Lower leg skin (tissue), 3 donors: ENCODE data around the gene C18orf63.

Source experiments
- POLR2A ChIP-seq, 2 donors: fragments of 450-650 bp; IDR thresholded peaks; one replicate each; pipeline ENCODE4 v1.6.1; 2016 to 2017; ENCODE audit warnings: antibody characterized with exemption in 2 of 2, mild to moderate bottlenecking in 1 of 2, moderate library complexity in 1 of 2
- TF ChIP-seq, protein P1 (sequence below), 3 donors: fragments of 450-650 bp; IDR thresholded peaks; one replicate each; pipeline ENCODE4 v1.5.1; 2016; ENCODE audit warnings: antibody characterized with exemption in 3 of 3, mild to moderate bottlenecking in 3 of 3, moderate library complexity in 2 of 3

DNA sequence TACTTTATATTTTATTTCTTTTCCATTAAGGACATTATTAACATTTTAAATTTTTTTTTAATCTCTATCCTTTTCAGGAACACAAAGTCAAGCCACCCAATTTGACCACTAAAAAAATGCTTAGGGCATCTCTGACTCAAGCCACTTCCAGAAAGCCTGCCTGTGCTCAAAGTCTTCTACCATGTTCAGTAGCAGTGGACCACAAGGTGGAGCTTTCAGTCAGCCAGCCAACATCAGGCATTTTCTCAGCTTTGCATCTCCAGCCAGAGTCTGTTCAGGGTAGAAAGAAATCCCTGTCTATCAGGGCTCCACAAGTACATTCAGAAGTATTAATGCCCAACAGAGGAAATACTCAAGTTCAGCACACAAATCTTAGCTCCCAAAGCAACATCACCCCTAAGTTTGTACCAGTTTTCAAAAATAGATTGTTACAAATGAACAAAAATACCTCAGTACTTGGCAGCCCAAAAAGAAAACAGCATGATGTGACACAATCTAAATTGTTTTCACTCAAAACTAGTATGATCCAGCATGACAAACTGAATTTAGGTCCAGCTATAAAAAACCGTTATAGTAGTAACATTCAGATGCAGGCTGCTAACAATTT lies 37.6 kb downstream of the C18orf63 start:
- TF ChIP-seq, protein P1, sequence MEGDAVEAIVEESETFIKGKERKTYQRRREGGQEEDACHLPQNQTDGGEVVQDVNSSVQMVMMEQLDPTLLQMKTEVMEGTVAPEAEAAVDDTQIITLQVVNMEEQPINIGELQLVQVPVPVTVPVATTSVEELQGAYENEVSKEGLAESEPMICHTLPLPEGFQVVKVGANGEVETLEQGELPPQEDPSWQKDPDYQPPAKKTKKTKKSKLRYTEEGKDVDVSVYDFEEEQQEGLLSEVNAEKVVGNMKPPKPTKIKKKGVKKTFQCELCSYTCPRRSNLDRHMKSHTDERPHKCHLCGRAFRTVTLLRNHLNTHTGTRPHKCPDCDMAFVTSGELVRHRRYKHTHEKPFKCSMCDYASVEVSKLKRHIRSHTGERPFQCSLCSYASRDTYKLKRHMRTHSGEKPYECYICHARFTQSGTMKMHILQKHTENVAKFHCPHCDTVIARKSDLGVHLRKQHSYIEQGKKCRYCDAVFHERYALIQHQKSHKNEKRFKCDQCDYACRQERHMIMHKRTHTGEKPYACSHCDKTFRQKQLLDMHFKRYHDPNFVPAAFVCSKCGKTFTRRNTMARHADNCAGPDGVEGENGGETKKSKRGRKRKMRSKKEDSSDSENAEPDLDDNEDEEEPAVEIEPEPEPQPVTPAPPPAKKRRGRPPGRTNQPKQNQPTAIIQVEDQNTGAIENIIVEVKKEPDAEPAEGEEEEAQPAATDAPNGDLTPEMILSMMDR (IDR thresholded peaks at IDR 0.05), result no peak
- no peak for TF ChIP-seq POLR2A (IDR thresholded peaks at IDR 0.05)
